Adrenal gland (tissue), 5 donors: ENCODE results near the gene VEZF1.

ENCODE experiments used
- POLR2A ChIP-seq, 2 donors: fragments of 450-650 bp; IDR thresholded peaks; one replicate each; pipeline ENCODE4 v1.6.1; 2017; ENCODE audit warnings: antibody characterized with exemption in 2 of 2, mild to moderate bottlenecking in 2 of 2, moderate library complexity in 1 of 2
- TF ChIP-seq, protein P1 (sequence below), 6 experiments: fragments of 450-650 bp in 4 of 6; fragments of 200-600 bp in 2 of 6; sonication (generic) in 1 of 6; IDR thresholded peaks; 1 replicate in 5 of 6; 2 replicates in 1 of 6; pipeline versions ENCODE4 v1.5.1 to v1.8.0; 2016 to 2021; ENCODE audit warnings: antibody characterized with exemption in 6 of 6, mild to moderate bottlenecking in 2 of 6, moderate library complexity in 1 of 6
- donor health status: DM: no; HTN: no; CAD: no.

DNA sequence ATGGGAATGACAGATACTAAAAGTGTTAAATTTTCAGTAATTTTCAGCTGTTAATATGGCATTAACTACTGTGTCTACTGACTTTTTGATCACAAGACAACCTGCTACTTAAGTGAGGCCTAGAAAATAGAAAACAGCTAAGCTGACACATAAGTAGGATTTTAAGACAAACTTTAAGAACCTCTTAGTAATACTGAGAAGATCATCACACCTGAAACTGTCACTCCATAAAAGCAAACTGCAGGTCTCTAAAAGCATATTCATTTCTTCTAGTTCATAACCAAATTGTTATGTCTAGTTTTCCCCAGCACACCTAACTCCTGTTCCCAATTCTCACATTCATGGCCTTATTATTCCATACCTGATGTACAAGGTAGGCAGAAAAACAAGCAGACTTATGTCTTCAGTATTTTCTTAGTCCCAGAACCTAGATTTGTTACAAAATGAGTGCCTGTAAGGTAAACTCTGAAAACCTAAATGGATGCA lies 11.0 kb upstream of the VEZF1 start:
- TF ChIP-seq, protein P1, sequence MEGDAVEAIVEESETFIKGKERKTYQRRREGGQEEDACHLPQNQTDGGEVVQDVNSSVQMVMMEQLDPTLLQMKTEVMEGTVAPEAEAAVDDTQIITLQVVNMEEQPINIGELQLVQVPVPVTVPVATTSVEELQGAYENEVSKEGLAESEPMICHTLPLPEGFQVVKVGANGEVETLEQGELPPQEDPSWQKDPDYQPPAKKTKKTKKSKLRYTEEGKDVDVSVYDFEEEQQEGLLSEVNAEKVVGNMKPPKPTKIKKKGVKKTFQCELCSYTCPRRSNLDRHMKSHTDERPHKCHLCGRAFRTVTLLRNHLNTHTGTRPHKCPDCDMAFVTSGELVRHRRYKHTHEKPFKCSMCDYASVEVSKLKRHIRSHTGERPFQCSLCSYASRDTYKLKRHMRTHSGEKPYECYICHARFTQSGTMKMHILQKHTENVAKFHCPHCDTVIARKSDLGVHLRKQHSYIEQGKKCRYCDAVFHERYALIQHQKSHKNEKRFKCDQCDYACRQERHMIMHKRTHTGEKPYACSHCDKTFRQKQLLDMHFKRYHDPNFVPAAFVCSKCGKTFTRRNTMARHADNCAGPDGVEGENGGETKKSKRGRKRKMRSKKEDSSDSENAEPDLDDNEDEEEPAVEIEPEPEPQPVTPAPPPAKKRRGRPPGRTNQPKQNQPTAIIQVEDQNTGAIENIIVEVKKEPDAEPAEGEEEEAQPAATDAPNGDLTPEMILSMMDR (IDR thresholded peaks at IDR 0.05): no peak
- no peak for TF ChIP-seq POLR2A (IDR thresholded peaks at IDR 0.05)
